A673 (cell line): ENCODE measurements around the gene SNX13.

Experiments
- EZH2 ChIP-seq: fragments of 200-600 bp; sonication (generic); IDR thresholded peaks from 2 replicates; pipeline ENCODE4 v1.6.1; 2017; ENCODE audit warnings: borderline replicate concordance, low read depth, mild to moderate bottlenecking, mixed read lengths, antibody characterized with exemption, low read length; ENCODE audit not compliant: poor library complexity, severe bottlenecking
- TF ChIP-seq, protein P1 (sequence below): fragments of 300-800, 200-600 bp; sonication (generic); conservative IDR thresholded peaks from 2 replicates; pipeline ENCODE4 v1.5.1; 2017; ENCODE audit warnings: low read depth, mild to moderate bottlenecking, antibody characterized with exemption, low read length, moderate library complexity, mixed read lengths

DNA sequence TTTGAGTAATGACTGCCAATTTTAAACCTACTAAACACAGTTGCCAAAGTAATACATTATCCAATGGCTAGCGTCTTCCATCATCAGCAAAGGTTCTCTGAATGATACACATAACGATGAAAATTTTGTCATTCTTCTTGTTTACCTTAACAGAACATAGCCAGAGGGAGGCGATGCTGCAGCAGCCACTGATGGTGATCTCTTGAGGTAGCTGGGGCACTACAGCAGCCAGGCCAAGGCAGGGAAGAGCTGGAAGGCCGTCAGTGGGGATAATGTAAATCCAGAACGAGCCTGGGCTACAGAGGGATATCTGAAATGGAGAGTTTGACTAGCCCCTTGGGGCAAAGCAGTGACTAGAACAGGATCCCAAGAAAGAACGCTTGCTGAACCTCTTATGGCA is 48.6 kb upstream of the SNX13 start:
- TF ChIP-seq, protein P1, sequence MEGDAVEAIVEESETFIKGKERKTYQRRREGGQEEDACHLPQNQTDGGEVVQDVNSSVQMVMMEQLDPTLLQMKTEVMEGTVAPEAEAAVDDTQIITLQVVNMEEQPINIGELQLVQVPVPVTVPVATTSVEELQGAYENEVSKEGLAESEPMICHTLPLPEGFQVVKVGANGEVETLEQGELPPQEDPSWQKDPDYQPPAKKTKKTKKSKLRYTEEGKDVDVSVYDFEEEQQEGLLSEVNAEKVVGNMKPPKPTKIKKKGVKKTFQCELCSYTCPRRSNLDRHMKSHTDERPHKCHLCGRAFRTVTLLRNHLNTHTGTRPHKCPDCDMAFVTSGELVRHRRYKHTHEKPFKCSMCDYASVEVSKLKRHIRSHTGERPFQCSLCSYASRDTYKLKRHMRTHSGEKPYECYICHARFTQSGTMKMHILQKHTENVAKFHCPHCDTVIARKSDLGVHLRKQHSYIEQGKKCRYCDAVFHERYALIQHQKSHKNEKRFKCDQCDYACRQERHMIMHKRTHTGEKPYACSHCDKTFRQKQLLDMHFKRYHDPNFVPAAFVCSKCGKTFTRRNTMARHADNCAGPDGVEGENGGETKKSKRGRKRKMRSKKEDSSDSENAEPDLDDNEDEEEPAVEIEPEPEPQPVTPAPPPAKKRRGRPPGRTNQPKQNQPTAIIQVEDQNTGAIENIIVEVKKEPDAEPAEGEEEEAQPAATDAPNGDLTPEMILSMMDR: no peak; the same call in 1 of the 2 replicates
- no peak for TF ChIP-seq EZH2
